DOHH2 (cell line): ENCODE results near the gene MC1R.

Experiments
- H3F3A ChIP-seq: fragments of 200-600 bp; sonication (generic), shearing (Covaris generic); 2 replicates; pipeline ENCODE4 v1.6.0; 2016; ENCODE audit warnings: antibody characterized with exemption, mild to moderate bottlenecking; ENCODE audit not compliant: control insufficient read depth, insufficient read depth
- H3K27ac ChIP-seq: fragments of 200-600 bp; sonication (generic); 2 replicates; pipeline ENCODE4 v1.5.1; 2014; ENCODE audit warnings: low read depth, mild to moderate bottlenecking, low read length, moderate library complexity
- H3K27me3 ChIP-seq: fragments of 200-600 bp; sonication (generic); 2 replicates; pipeline ENCODE4 v1.6.1; 2014; ENCODE audit warnings: mild to moderate bottlenecking, low read length, mixed read lengths; ENCODE audit not compliant: control insufficient read depth
- H3K36me3 ChIP-seq: fragments of 200-600 bp; sonication (generic); 2 replicates; pipeline ENCODE4 v1.6.1; 2014; ENCODE audit warnings: mild to moderate bottlenecking, low read length, moderate library complexity, mixed read lengths; ENCODE audit not compliant: control insufficient read depth
- H3K4me1 ChIP-seq: fragments of 200-600 bp; sonication (generic); 2 replicates; pipeline ENCODE4 v1.6.1; 2014; ENCODE audit warnings: mild to moderate bottlenecking, low read length, mixed read lengths; ENCODE audit not compliant: control insufficient read depth
- H3K4me2 ChIP-seq: fragments of 200-600 bp; sonication (generic); 2 replicates; pipeline ENCODE4 v1.6.0; 2014; ENCODE audit warnings: mild to moderate bottlenecking, low read length, moderate library complexity
- H3K4me3 ChIP-seq: fragments of 200-600 bp; sonication (generic); 2 replicates; pipeline ENCODE4 v1.5.1; 2014; ENCODE audit warnings: mild to moderate bottlenecking, low read length, mixed read lengths
- H3K79me2 ChIP-seq: fragments of 200-600 bp; sonication (generic); 2 replicates; pipeline ENCODE4 v1.6.1; 2014; ENCODE audit warnings: mild to moderate bottlenecking, low read length, mixed read lengths; ENCODE audit not compliant: control insufficient read depth
- H3K9me2 ChIP-seq: fragments of 200-600 bp; sonication (generic); replicated peaks from 2 replicates; pipeline ENCODE4 v1.6.1; 2014; ENCODE audit warnings: mild to moderate bottlenecking, low read length, mixed read lengths; ENCODE audit not compliant: control insufficient read depth
- H3K9me3 ChIP-seq: fragments of 200-600 bp; sonication (generic); 2 replicates; pipeline ENCODE4 v1.6.1; 2014; ENCODE audit warnings: antibody characterized with exemption, low read length, mixed read lengths; ENCODE audit not compliant: control insufficient read depth, insufficient read depth
- H4K20me1 ChIP-seq: fragments of 200-600 bp; sonication (generic); 2 replicates; pipeline ENCODE4 v1.6.0; 2014; ENCODE audit warnings: low read depth, mild to moderate bottlenecking, antibody characterized with exemption, low read length, moderate library complexity; ENCODE audit not compliant: control insufficient read depth, insufficient read depth
- EZH2phosphoT487 ChIP-seq: fragments of 200-600 bp; sonication (generic); IDR thresholded peaks from 2 replicates; pipeline ENCODE4 v1.6.1; 2017; ENCODE audit warnings: borderline replicate concordance, mild to moderate bottlenecking, antibody characterized with exemption, low read length, moderate library complexity, mixed read lengths
- TF ChIP-seq, protein P1 (sequence below): fragments of 200-600 bp; sonication (generic); IDR thresholded peaks from one replicate; pipeline ENCODE4 v1.5.1; 2014; ENCODE audit warnings: antibody characterized with exemption, mild to moderate bottlenecking, low read depth, low read length; ENCODE audit not compliant: poor library complexity, severe bottlenecking

The MC1R gene

DNA sequence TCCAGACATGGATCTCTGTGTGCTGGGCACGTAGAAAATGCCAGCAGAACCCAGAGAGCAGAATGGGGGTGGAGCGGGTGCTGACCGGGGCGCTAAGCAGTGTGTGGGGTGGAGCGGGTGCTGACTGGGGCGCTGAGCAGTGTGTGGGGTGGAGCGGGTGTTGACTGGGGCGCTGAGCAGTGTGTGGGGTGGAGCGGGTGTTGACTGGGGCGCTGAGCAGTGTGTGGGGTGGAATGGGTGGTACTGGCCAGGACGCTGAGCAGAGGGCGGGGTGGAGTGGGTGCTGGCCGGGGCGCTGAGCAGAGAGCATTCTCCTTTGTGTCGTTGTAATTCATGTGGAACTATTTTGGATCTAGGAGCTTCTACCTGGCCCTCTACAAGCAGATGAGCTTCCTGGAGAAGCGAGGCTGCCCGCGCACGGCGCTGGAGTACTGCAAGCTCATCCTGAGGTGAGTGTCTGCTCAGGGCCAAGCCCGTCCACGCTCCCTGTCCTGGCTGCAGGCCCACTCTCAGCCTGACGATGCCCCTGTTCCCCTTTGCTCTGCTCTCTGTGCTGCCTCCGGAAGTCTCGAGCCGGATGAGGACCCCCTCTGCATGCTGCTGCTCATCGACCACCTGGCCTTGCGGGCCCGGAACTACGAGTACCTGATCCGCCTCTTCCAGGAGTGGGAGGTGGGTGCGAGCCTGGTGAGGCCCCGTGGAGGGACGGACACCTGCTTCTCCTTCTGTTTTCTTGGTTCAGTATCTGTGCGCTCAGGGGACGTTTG, 20.3 kb upstream of the MC1R start:
- peaks cover 68% of the 10 kb centered on the region for H3K36me3 ChIP-seq
- H3K9me2 ChIP-seq = no peaks in the 10 kb centered on the region
- no peaks in the 10 kb centered on the region for H3K9me3 ChIP-seq
- no peak overlapping the region for H3K4me2 ChIP-seq
- no peak overlapping the region for H3K4me3 ChIP-seq
- no peaks in the 10 kb centered on the region for H4K20me1 ChIP-seq
- no peak for TF ChIP-seq EZH2phosphoT487
- TF ChIP-seq, protein P1, sequence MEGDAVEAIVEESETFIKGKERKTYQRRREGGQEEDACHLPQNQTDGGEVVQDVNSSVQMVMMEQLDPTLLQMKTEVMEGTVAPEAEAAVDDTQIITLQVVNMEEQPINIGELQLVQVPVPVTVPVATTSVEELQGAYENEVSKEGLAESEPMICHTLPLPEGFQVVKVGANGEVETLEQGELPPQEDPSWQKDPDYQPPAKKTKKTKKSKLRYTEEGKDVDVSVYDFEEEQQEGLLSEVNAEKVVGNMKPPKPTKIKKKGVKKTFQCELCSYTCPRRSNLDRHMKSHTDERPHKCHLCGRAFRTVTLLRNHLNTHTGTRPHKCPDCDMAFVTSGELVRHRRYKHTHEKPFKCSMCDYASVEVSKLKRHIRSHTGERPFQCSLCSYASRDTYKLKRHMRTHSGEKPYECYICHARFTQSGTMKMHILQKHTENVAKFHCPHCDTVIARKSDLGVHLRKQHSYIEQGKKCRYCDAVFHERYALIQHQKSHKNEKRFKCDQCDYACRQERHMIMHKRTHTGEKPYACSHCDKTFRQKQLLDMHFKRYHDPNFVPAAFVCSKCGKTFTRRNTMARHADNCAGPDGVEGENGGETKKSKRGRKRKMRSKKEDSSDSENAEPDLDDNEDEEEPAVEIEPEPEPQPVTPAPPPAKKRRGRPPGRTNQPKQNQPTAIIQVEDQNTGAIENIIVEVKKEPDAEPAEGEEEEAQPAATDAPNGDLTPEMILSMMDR = no peak
- no peaks in the 10 kb centered on the region for H3F3A ChIP-seq
- no peaks in the 10 kb centered on the region for H3K4me1 ChIP-seq
- H3K27me3 ChIP-seq = no peaks in the 10 kb centered on the region
- no peaks in the 10 kb centered on the region for H3K79me2 ChIP-seq
- H3K27ac ChIP-seq = no peak overlapping the region

DNA sequence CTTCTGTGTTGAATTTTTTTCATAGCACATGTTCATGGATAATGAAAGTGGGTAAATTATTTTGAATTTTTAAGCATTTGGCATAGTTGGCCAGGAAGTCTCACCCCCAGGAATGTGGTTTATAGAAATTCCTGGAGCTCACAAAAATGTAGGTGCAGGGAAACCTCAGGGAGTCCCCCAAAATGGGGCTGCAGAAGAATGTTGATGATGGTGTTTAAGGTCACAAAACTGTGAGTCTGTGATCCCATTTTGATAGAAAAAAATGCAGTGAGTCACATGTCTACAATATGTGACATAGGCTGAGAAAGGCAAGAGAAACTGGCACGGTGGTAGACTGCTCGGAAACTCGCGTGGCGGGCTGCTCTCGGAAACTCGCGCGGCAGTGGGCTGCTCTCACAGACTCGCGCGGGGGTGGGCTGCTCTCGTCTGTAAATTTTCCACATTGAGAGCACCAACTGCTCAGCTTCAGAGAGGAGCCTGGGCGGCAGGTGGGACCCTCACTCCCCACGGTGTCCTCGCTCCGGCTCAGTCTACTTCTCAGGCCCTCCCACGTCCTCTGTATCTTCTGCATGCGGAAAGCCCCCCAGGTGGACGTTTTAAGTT, 18.7 kb upstream of the MC1R start:
- Histone ChIP-seq H3K9me3 (no peaks in the 10 kb centered on the region), H3K4me1 (no peaks in the 10 kb centered on the region), H3F3A (no peaks in the 10 kb centered on the region), H3K9me2 (no peaks in the 10 kb centered on the region), H3K27me3 (no peaks in the 10 kb centered on the region), H3K4me2 (no peak overlapping the region), H3K4me3 (no peak overlapping the region), H4K20me1 (no peaks in the 10 kb centered on the region), H3K36me3 (peaks cover 70% of the 10 kb centered on the region), H3K27ac (no peak overlapping the region), H3K79me2 (no peaks in the 10 kb centered on the region)
- TF ChIP-seq EZH2phosphoT487 = no peak
- TF ChIP-seq, protein P1 = no peak

DNA sequence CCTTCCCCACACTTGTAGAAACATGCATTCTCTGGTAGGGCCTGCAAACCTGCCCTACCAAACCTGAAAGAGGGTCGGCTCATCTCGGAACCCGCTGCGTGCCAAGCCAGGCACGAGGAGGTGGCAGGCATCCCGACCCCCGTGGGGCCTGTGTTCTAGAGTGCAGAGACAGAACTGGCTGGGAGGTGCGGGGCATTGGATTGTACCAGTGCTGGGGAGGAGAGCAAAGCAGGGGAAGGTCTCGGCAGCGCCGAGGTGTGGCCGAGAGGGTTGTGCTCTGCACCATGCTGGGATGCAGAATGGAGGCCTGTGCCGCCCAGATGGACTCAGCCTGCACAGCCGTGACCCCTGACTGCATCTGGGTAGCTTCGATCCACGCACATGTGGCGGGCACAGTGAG, 17.8 kb upstream of the MC1R start:
- Histone ChIP-seq H3K9me2 (no peaks in the 10 kb centered on the region), H3K79me2 (no peaks in the 10 kb centered on the region), H3K4me1 (no peaks in the 10 kb centered on the region), H3K4me3 (no peak overlapping the region), H3K27me3 (no peaks in the 10 kb centered on the region), H4K20me1 (no peaks in the 10 kb centered on the region), H3K9me3 (no peaks in the 10 kb centered on the region), H3K27ac (no peak overlapping the region), H3F3A (no peaks in the 10 kb centered on the region; the same call in 1 of the 2 replicates), H3K36me3 (peaks cover 71% of the 10 kb centered on the region), H3K4me2 (no peak overlapping the region)
- TF ChIP-seq, protein P1 = no peak
- no peak for TF ChIP-seq EZH2phosphoT487
